GM12875 (cell line): ENCODE results near the gene TMEM176A.

ENCODE experiments used
- H3K4me3 ChIP-seq: one replicate; pipeline ENCODE4 v1.5.1; 2011; ENCODE audit warnings: low read depth, low read length, control low read depth
- TF ChIP-seq, protein P1 (sequence below): IDR thresholded peaks from 2 replicates; pipeline ENCODE4 v1.5.1; 2011; ENCODE audit warnings: low read depth, mild to moderate bottlenecking, control low read depth, inconsistent platforms, low read length, moderate library complexity, borderline replicate concordance; ENCODE audit not compliant: insufficient read depth

Gene TMEM176A

DNA sequence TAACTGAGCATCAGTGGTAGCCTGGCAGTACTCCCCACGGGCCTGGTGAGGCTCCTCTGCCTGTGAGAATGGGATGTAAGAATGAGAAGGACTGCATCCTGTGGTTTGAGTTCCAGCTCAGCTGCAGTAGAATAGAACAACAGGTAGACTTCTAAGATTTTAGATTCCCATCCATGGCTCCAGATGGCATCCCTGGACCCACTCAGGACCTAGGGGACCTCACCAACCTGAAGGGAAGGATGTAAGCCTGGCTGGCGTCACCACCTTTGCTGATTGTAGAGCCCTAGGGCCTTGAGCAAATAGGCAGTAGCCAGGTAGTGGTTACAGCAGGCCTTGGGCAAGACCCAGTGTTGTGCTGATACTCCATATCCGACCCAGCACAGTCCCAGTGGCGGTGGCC is 42.1 kb downstream of the TMEM176A start:
- H3K4me3 ChIP-seq = no peak overlapping the region
- TF ChIP-seq, protein P1, sequence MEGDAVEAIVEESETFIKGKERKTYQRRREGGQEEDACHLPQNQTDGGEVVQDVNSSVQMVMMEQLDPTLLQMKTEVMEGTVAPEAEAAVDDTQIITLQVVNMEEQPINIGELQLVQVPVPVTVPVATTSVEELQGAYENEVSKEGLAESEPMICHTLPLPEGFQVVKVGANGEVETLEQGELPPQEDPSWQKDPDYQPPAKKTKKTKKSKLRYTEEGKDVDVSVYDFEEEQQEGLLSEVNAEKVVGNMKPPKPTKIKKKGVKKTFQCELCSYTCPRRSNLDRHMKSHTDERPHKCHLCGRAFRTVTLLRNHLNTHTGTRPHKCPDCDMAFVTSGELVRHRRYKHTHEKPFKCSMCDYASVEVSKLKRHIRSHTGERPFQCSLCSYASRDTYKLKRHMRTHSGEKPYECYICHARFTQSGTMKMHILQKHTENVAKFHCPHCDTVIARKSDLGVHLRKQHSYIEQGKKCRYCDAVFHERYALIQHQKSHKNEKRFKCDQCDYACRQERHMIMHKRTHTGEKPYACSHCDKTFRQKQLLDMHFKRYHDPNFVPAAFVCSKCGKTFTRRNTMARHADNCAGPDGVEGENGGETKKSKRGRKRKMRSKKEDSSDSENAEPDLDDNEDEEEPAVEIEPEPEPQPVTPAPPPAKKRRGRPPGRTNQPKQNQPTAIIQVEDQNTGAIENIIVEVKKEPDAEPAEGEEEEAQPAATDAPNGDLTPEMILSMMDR = no peak

DNA sequence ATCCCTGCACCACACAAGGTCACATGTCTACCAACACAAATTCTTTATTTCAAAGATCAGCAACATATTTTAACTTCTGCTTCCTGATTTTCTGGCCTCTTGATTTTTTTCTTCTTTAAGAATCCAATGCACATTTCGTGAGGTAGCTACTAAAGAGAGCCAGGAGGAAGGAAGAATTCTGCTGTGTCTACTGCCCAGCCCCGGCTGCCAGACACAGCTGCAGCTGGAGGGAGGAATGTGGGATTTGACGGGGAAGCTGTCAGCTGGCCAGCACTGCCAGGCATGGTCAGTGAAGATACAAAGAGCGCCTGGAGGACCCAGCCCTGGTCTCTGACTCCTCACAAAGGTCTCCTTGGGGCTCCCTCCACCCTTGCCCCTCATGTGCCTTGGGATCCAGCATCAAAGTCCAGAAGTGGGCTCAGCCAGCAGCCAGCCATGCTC is 44.9 kb downstream of the TMEM176A start:
- TF ChIP-seq, protein P1 = no peak
- no peak overlapping the region for H3K4me3 ChIP-seq

DNA sequence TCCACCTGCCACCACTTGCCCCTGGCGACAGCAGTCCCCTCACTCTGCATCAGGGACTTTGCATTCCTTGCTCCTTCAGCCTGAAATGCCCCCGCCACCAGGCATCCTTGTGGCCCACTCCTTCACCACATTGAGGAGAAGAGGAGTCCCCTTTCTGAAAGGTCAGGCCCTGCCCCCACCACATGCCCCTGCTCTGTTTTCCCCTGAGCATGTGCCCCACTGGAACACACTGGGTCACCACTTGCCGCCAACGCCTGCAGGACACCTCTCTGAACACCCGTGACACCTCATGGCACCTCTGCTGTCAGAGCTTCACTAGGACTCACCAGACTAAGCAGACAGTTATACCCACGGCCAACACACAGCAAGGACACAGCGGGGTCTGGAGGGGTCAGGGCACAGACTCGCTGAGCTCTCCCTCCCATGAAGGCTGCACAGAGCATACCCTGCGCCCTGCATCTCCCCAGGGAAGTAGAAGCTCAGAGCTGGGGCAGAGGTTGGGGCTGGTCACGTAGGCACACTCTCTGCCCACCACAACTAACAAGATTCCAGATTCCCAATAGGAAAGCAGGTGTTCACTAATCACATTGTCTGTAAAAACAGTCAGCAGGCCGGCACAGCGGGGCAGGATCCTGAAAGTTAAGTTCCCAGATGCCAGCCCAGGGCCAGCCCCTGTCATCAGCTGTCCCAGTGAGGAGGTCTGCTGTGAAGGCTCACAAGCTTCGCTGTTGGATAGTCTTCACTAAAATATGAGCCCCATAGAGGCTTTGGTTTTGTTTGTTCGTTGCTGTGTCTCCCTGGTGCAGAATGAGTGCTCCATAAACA is 45.9 kb downstream of the TMEM176A start:
- no peak overlapping the region for H3K4me3 ChIP-seq
- TF ChIP-seq, protein P1 = no peak

DNA sequence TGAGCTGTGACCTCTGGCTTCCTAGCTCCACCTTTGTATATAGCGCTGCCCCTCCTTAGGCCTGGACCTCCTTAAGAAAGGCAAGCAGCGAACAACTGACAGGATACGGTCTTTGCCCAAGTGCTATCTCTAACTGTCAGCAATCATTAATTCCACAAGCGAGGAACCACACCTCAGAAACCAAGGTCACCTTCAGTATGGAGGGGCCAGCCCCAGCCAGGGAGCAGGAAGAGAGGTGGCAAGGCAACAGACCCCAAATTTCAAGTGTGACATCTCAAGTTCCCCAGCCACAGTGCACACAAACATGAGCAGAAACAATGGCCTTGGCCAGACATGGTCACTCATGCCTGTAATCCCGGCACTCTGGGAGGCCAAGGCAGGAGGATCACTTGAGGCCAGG is 47.0 kb downstream of the TMEM176A start:
- TF ChIP-seq, protein P1 = no peak

DNA sequence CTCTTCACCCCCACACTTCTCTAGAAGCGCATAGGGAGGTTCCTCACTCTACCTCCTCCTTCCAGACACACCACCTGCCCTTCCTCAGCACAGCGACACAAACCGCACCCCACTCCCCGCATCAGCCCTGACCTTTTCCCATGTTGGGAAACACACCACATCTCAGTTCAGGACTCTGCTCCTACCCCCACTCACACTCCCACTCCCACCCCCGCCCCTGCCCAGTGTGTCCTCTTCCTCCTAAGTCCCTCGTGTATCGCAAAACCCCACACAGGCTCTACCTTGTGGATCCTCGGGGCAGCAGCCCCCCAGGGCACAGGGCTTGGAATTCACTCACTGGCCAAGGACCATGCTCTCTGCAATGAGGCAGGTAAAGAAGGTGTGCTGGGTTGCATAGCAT is 47.5 kb downstream of the TMEM176A start:
- TF ChIP-seq, protein P1 = no peak
- H3K4me3 ChIP-seq = no peak overlapping the region

More for the DNA sequence above, 47.0 kb downstream of the TMEM176A start:
- no peak overlapping the region for H3K4me3 ChIP-seq

DNA sequence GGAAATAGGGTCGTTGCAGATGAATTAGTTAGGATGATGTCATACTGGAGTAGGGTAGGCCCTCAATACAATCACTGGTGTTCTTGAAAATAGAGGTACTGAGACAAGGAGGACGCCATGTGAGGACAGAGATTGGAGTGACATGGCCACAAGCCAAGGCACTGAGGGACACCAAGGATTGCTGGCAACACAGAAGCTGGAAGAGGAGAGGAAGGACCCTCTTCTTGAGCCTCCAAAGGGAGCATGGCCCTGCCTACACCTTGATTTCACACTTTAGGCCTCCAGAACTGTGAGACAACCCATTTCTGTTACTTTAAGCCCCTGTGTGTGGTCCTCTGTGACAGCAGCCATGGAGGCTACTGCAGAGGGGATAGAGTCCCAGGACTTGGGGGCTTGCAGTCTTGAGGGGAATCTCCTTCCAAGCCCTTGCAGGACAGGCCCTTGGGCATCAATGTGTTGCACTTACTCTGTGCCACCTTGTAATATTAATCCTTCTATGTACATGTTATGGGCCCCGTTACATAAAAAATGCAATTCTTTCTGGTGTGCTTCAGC is 48.1 kb downstream of the TMEM176A start:
- TF ChIP-seq, protein P1 = no peak
- no peak overlapping the region for H3K4me3 ChIP-seq

DNA sequence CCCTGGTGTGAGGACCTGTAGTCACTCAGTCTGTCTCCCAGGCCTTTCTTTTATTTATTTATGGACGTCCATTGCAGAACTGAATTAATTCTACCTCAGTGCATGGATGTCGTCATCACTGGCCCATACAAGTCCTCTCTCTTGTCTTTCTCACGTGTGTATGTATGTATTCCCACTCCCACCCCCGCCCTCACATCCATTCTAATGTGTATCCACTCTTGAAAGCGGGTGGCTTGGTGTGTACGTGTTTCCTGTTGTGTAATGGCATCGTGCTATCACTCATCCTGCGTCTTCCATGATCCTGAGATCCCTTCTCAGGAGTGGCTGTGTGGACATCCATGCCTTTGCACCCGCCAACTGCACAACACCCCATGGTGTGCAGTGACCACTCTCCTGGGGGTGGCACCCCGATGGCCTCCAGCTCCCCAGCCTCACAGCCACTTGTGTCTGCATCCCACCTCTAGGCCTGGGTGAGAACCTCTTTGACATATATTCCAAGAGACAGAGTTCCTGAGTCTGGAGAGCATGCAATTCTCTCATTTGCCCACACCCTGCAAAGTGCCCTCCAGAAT is 48.7 kb downstream of the TMEM176A start:
- TF ChIP-seq, protein P1 = no peak

More for the DNA sequence above, 48.7 kb downstream of the TMEM176A start:
- no peak overlapping the region for H3K4me3 ChIP-seq
